Hepatocyte (in vitro differentiated cells): ENCODE data around the gene PTGES. TPM values are rescaled to one million over a fixed set of nuclear protein-coding genes. Genes with fewer than 3 reads are reported as not detected.

Experiments used
- DNase-seq: peaks from one replicate; pipeline ENCODE4 v3.0.0-alpha.2; 2016; ENCODE audit warnings: low spot score
- H2AFZ ChIP-seq: fragments of 200-600 bp; sonication (generic); 2 replicates; pipeline ENCODE4 v1.6.0; 2016; ENCODE audit warnings: antibody characterized with exemption, mild to moderate bottlenecking
- H3K27ac ChIP-seq: fragments of 200-600 bp; sonication (generic); 2 replicates; pipeline ENCODE4 v1.5.1; 2016; ENCODE audit warnings: mild to moderate bottlenecking
- H3K27me3 ChIP-seq: fragments of 200-600 bp; sonication (generic); 2 replicates; pipeline ENCODE4 v1.6.1; 2016
- H3K36me3 ChIP-seq: fragments of 200-600 bp; sonication (generic); replicated peaks from 2 replicates; pipeline ENCODE4 v1.5.1; 2016; ENCODE audit warnings: low read depth; ENCODE audit not compliant: insufficient read depth
- H3K4me1 ChIP-seq: fragments of 200-600 bp; sonication (generic); 2 replicates; pipeline ENCODE4 v1.5.1; 2016; ENCODE audit warnings: mild to moderate bottlenecking, moderate library complexity; ENCODE audit not compliant: insufficient read depth
- H3K4me2 ChIP-seq: fragments of 200-600 bp; sonication (generic); 2 replicates; pipeline ENCODE4 v1.6.0; 2016
- H3K4me3 ChIP-seq: fragments of 200-600 bp; sonication (generic); 2 replicates; pipeline ENCODE4 v1.5.1; 2016; ENCODE audit warnings: mild to moderate bottlenecking
- H3K79me2 ChIP-seq: fragments of 200-600 bp; sonication (generic); 2 replicates; pipeline ENCODE4 v1.6.0; 2017; ENCODE audit warnings: mild to moderate bottlenecking
- H3K9me2 ChIP-seq: fragments of 200-600 bp; sonication (generic); replicated peaks from 2 replicates; pipeline ENCODE4 v1.6.0; 2017; ENCODE audit warnings: mild to moderate bottlenecking; ENCODE audit not compliant: insufficient read depth
- H3K9me3 ChIP-seq: fragments of 200-600 bp; sonication (generic); 2 replicates; pipeline ENCODE4 v1.5.1; 2016; ENCODE audit warnings: low read depth, mild to moderate bottlenecking
- H4K20me1 ChIP-seq: fragments of 200-600 bp; sonication (generic); 2 replicates; pipeline ENCODE4 v1.6.0; 2016; ENCODE audit warnings: mild to moderate bottlenecking; ENCODE audit not compliant: insufficient read depth, poor library complexity, severe bottlenecking
- CTCF ChIP-seq: fragments of 200-600 bp; sonication (generic); IDR thresholded peaks from 2 replicates; pipeline ENCODE4 v1.5.1; 2016; ENCODE audit warnings: antibody characterized with exemption, mild to moderate bottlenecking; ENCODE audit not compliant: poor library complexity
- EZH2 ChIP-seq: fragments of 200-600 bp; sonication (generic); IDR thresholded peaks from 2 replicates; pipeline ENCODE4 v1.6.1; 2016; ENCODE audit warnings: antibody characterized with exemption, mild to moderate bottlenecking, borderline replicate concordance
- EZH2phosphoT487 ChIP-seq: fragments of 200-600 bp; sonication (generic); IDR thresholded peaks from one replicate; pipeline ENCODE4 v1.6.1; 2018; ENCODE audit warnings: antibody characterized with exemption, mild to moderate bottlenecking, low read depth, moderate library complexity; ENCODE audit not compliant: unreplicated experiment, severe bottlenecking
- WGBS: methylation state at CpG from one replicate; pipeline ENCODE4 v1.1.6; 2016; ENCODE audit warnings: low lambda C conversion rate; ENCODE audit errors: missing lambda C conversion rate; 5-methylcytosine and 5-hydroxymethylcytosine counted together
- polyA plus RNA-seq: library from polyadenylated mRNA; unstranded; fragments of >200 nt; fragmentation: Nextera tagmentation; extraction: Ambion mirVana; gene quantifications from 2 replicates; pipeline ENCODE4 v1.2.1, GENCODE V29; 2016
- total RNA-seq: library from RNA; depleted of rRNA; stranded (reverse); fragments of >200 nt; gene quantifications from 2 replicates; pipeline ENCODE4 v1.2.3, GENCODE V29; 2014

Gene PTGES
- total and polyA plus RNA-seq, 2 experiments from 2014 or later, result 26.4 to 94.9 TPM

GRCh38 chr9:129759319-129759718, 6.5 kb upstream of the PTGES start:
- Histone ChIP-seq H3K36me3 (no peaks in the 10 kb centered on the region), H3K27ac (no peak overlapping the region), H3K27me3 (no peaks in the 10 kb centered on the region), H3K4me2 (no peak overlapping the region), H2AFZ (no peak overlapping the region), H3K9me3 (no peaks in the 10 kb centered on the region), H3K79me2 (no peaks in the 10 kb centered on the region), H3K4me3 (no peak overlapping the region), H3K4me1 (peaks cover 19% of the 10 kb centered on the region), H4K20me1 (no peaks in the 10 kb centered on the region), H3K9me2 (no peaks in the 10 kb centered on the region)
- no peak for TF ChIP-seq CTCF
- no peak for TF ChIP-seq EZH2phosphoT487
- no peak for TF ChIP-seq EZH2
- WGBS, result 94% methylated on average over 4 of the region's 4 CpGs
- no peak for DNase-seq

- H3K79me2 ChIP-seq, result no peaks in the 10 kb centered on the region
- H3K4me3 ChIP-seq, result no peak overlapping the region
- no peaks in the 10 kb centered on the region for H4K20me1 ChIP-seq
- TF ChIP-seq EZH2phosphoT487 (no peak), CTCF (no peak), EZH2 (no peak)
- DNase-seq, result no peak
- peaks cover 25% of the 10 kb centered on the region for H3K4me1 ChIP-seq
- no peaks in the 10 kb centered on the region for H3K9me3 ChIP-seq
- no peak overlapping the region for H2AFZ ChIP-seq
- no peaks in the 10 kb centered on the region for H3K36me3 ChIP-seq
- H3K27me3 ChIP-seq, result no peaks in the 10 kb centered on the region
- H3K9me2 ChIP-seq, result no peaks in the 10 kb centered on the region
- no peak overlapping the region for H3K27ac ChIP-seq
- no peak overlapping the region for H3K4me2 ChIP-seq
- 79% methylated on average over 9 of the region's 9 CpGs for whole genome bisulfite sequencing
These were observed 4.2 kb upstream of the PTGES start for GRCh38 chr9:129757045-129757444.

- no peak overlapping the region for H3K4me3 ChIP-seq
- no peaks in the 10 kb centered on the region for H3K27me3 ChIP-seq
- TF ChIP-seq EZH2 (no peak), EZH2phosphoT487 (no peak), CTCF (no peak)
- 76% methylated on average over 6 of the region's 6 CpGs for WGBS
- peaks cover 22% of the 10 kb centered on the region for H3K4me1 ChIP-seq
- no peaks in the 10 kb centered on the region for H3K36me3 ChIP-seq
- H3K4me2 ChIP-seq, result no peak overlapping the region
- H3K9me3 ChIP-seq, result no peaks in the 10 kb centered on the region
- no peaks in the 10 kb centered on the region for H3K9me2 ChIP-seq
- no peak overlapping the region for H3K27ac ChIP-seq
- no peak for DNase-seq
- H4K20me1 ChIP-seq, result no peaks in the 10 kb centered on the region
- H2AFZ ChIP-seq, result no peak overlapping the region
- H3K79me2 ChIP-seq, result no peaks in the 10 kb centered on the region
These were observed 3.3 kb upstream of the PTGES start for GRCh38 chr9:129756191-129756590.

GRCh38 chr9:129755151-129755550, 2.3 kb upstream of the PTGES start:
- no peaks in the 10 kb centered on the region for H3K9me2 ChIP-seq
- no peaks in the 10 kb centered on the region for H4K20me1 ChIP-seq
- peaks cover 19% of the 10 kb centered on the region for H3K4me1 ChIP-seq
- H2AFZ ChIP-seq, result no peak overlapping the region
- H3K4me2 ChIP-seq, result no peak overlapping the region
- no peaks in the 10 kb centered on the region for H3K79me2 ChIP-seq
- no peaks in the 10 kb centered on the region for H3K36me3 ChIP-seq
- no peak overlapping the region for H3K4me3 ChIP-seq
- DNase-seq, result no peak
- 79% methylated on average over 5 of the region's 5 CpGs for WGBS
- no peaks in the 10 kb centered on the region for H3K27me3 ChIP-seq
- TF ChIP-seq EZH2phosphoT487 (no peak), CTCF (no peak), EZH2 (no peak)
- no peak overlapping the region for H3K27ac ChIP-seq
- no peaks in the 10 kb centered on the region for H3K9me3 ChIP-seq
